IPS-20b (cell line): ENCODE results near the gene FGF7.

Source experiments
- H3K27ac ChIP-seq: one replicate; pipeline ENCODE4 v1.5.1; 2013; ENCODE audit warnings: low read length
- H3K27me3 ChIP-seq: 2 replicates; pipeline ENCODE4 v1.6.1; 2013; ENCODE audit warnings: mild to moderate bottlenecking, low read length, inconsistent platforms; ENCODE audit not compliant: insufficient read depth
- H3K36me3 ChIP-seq: 2 replicates; pipeline ENCODE4 v1.6.1; 2013; ENCODE audit warnings: low read depth, mild to moderate bottlenecking, inconsistent platforms, low read length, moderate library complexity; ENCODE audit not compliant: insufficient read depth
- H3K4me1 ChIP-seq: 2 replicates; pipeline ENCODE4 v1.6.1; 2013; ENCODE audit warnings: mild to moderate bottlenecking, control low read depth, inconsistent platforms, low read length, moderate library complexity; ENCODE audit not compliant: insufficient read depth
- H3K4me3 ChIP-seq: 2 replicates; pipeline ENCODE4 v1.5.1; 2013; ENCODE audit warnings: mild to moderate bottlenecking, low read length, inconsistent platforms
- H3K9ac ChIP-seq: 2 replicates; pipeline ENCODE4 v1.6.1; 2013; ENCODE audit warnings: low read depth, mild to moderate bottlenecking, inconsistent platforms, low read length, moderate library complexity
- H3K9me3 ChIP-seq: 2 replicates; pipeline ENCODE4 v1.6.1; 2013; ENCODE audit warnings: mild to moderate bottlenecking, low read depth, low read length, inconsistent platforms; ENCODE audit not compliant: insufficient read depth

FGF7 gene

DNA sequence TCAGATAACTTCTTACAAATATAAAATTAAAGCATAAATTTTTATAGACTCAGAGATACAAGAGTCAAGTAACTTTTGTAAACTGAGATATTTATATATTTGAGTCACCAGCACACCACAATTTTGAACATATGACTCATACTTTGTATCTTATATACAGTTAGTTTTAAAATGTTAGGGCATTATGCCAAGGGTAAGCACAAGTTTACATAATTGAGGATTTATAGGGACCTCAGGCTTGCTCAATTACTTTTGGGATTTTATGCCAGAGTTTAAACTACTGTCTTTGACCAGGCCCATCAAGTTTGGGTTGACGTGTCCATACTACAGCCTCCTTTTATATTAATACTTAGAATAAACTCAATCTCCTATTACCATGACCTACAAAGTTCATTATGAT, 7.4 kb upstream of the FGF7 start:
- Histone ChIP-seq H3K36me3 (no peaks in the 10 kb centered on the region), H3K4me1 (no peaks in the 10 kb centered on the region), H3K27ac (no peak overlapping the region)

GRCh38 chr15:49418811-49419210, 4.2 kb upstream of the FGF7 start:
- H3K27me3 ChIP-seq = no peaks in the 10 kb centered on the region
- no peak overlapping the region for H3K9ac ChIP-seq
- no peaks in the 10 kb centered on the region for H3K9me3 ChIP-seq
- H3K36me3 ChIP-seq = no peaks in the 10 kb centered on the region
- no peak overlapping the region for H3K27ac ChIP-seq
- no peak overlapping the region for H3K4me3 ChIP-seq
- H3K4me1 ChIP-seq = 0 out of 2 replicates have a peak, but pooled peaks cover 8% of the 10 kb centered on the region

More for the DNA sequence above, 7.4 kb upstream of the FGF7 start:
- Histone ChIP-seq H3K9ac (no peak overlapping the region), H3K9me3 (no peaks in the 10 kb centered on the region), H3K27me3 (no peaks in the 10 kb centered on the region), H3K4me3 (no peak overlapping the region)

DNA sequence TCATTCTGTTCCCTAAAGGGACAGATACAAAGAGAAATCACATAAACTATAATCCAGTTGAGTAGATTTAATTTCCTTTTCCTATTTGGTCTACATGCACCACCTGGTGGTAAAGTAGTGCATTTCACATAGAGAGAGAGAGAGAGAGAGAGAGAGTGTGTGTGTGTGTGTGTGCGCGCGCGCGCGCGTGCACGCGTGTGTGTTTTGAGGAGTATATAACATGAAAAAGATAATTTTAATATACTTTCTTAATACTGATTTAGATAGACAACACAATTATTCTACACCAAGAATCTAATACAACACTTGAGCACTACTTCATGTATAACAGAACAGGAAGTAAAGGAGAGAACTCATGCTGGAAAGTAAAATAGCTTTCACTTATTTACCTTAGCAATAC, 1.1 kb upstream of the FGF7 start:
- Histone ChIP-seq H3K4me3 (no peak overlapping the region), H3K27ac (no peak overlapping the region), H3K4me1 (0 out of 2 replicates have a peak, but pooled peaks cover 8% of the 10 kb centered on the region), H3K9me3 (no peaks in the 10 kb centered on the region), H3K27me3 (no peaks in the 10 kb centered on the region), H3K36me3 (no peaks in the 10 kb centered on the region), H3K9ac (no peak overlapping the region)

GRCh38 chr15:49423901-49424550, 984 bp downstream of the FGF7 start:
- Histone ChIP-seq H3K4me1 (0 out of 2 replicates have a peak, but pooled peaks cover 8% of the 10 kb centered on the region), H3K27ac (no peak overlapping the region), H3K9ac (no peak overlapping the region), H3K4me3 (no peak overlapping the region), H3K27me3 (no peaks in the 10 kb centered on the region), H3K9me3 (no peaks in the 10 kb centered on the region), H3K36me3 (no peaks in the 10 kb centered on the region)

DNA sequence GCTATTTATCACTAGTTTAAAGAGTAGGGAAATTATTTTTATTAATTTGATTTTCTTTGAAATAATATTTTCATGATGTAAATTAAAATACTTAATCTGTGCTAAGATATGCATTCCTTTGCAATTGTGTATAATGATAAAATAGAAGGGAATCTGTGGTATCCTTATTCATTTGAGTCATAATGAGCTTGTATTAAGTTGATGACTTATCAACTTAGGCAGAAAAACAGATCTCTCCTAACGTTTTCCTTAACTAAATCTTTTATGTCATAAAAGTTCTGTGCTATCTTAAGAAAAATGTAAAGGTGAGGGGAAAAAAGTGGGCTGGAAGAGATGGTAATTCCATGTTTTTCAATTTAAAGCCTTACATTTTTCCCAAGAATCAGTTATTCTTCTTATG, 1.9 kb downstream of the FGF7 start:
- Histone ChIP-seq H3K27me3 (no peaks in the 10 kb centered on the region), H3K4me3 (no peak overlapping the region), H3K27ac (no peak overlapping the region), H3K9ac (no peak overlapping the region), H3K4me1 (0 out of 2 replicates have a peak, but pooled peaks cover 8% of the 10 kb centered on the region), H3K36me3 (no peaks in the 10 kb centered on the region), H3K9me3 (no peaks in the 10 kb centered on the region)

DNA sequence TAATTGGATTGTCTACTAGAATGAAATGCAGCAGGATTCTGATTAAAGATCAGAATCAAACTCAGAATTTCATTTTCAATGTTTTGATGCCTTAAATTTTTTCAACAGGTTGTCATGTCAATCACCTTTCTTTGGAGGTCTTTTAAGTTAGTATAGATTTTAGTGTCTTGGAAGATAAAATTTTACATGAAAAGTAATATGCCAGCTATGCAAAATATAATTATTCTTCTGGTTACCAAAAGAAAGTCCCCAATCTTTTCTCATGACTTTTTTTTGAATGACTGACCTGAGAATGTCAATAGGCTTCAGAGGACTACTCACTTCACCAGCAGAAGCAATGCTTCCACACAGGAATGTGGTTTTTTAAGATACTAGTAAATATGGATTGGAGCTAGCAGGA, 4.3 kb downstream of the FGF7 start:
- no peaks in the 10 kb centered on the region for H3K27me3 ChIP-seq
- 0 out of 2 replicates have a peak, but pooled peaks cover 8% of the 10 kb centered on the region for H3K4me1 ChIP-seq
- H3K27ac ChIP-seq = no peak overlapping the region
- H3K9ac ChIP-seq = no peak overlapping the region
- no peaks in the 10 kb centered on the region for H3K9me3 ChIP-seq
- H3K36me3 ChIP-seq = no peaks in the 10 kb centered on the region
- no peak overlapping the region for H3K4me3 ChIP-seq

DNA sequence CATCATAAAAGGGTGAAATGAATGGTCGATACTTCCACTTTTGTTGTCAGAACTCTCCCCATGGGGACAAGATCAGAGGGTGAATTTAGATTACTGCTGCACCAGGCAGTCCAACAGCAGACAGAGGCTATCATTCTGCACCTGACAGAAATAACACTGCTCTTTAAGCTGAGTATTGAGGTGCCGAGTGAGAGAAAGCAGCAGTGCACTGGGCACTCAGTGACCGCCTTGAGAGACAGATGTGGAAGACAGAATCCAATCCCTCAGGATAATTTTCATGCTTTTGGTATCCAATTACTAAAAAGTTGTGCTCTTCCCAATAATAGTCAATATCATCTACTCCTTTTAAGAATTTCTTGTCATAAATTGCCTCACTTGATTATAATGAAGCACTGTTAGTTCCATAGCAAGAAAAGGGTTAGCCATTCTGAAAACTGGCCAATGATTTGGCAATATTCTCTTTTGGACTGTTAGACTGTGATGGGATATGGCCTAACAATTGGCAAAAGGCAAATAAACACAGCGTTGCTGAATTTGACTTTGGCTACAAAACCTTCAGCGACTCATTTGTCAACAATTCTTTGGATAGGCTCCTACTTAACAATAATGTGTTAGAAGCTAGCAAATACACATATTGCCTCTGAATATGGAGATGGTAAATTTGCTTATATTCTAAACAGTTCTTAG, 5.5 kb downstream of the FGF7 start:
- Histone ChIP-seq H3K9me3 (no peaks in the 10 kb centered on the region), H3K4me3 (no peak overlapping the region), H3K27me3 (no peaks in the 10 kb centered on the region), H3K4me1 (no peaks in the 10 kb centered on the region), H3K36me3 (no peaks in the 10 kb centered on the region), H3K27ac (no peak overlapping the region), H3K9ac (no peak overlapping the region)

DNA sequence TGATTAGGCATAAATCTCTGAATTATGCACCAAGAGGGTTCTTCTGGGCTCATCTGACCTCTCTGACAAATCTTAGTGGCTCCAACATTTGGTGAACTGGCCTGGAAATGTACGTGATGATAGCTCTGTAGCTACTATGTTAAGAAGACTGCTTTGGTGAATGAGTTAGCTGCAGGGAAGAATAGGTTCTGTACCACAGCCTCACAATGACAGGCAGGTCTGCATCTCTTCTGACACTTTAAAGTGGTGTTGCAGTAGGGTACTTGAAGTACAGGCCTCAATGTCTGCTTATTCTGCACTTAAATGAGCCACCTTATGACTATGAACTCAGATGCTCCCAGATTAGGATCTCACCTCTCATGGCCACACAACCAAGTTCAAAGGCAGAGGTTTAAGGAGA, 7.0 kb downstream of the FGF7 start:
- H3K36me3 ChIP-seq = no peaks in the 10 kb centered on the region
- no peaks in the 10 kb centered on the region for H3K4me1 ChIP-seq
- H3K4me3 ChIP-seq = no peak overlapping the region
- H3K9me3 ChIP-seq = no peaks in the 10 kb centered on the region
- H3K27me3 ChIP-seq = no peaks in the 10 kb centered on the region
- no peak overlapping the region for H3K27ac ChIP-seq
- H3K9ac ChIP-seq = no peak overlapping the region

GRCh38 chr15:49435174-49435573, 12.1 kb downstream of the FGF7 start:
- Histone ChIP-seq H3K9ac (no peak overlapping the region), H3K9me3 (no peaks in the 10 kb centered on the region), H3K4me3 (no peak overlapping the region), H3K27me3 (no peaks in the 10 kb centered on the region), H3K4me1 (no peaks in the 10 kb centered on the region), H3K27ac (no peak overlapping the region), H3K36me3 (no peaks in the 10 kb centered on the region)

DNA sequence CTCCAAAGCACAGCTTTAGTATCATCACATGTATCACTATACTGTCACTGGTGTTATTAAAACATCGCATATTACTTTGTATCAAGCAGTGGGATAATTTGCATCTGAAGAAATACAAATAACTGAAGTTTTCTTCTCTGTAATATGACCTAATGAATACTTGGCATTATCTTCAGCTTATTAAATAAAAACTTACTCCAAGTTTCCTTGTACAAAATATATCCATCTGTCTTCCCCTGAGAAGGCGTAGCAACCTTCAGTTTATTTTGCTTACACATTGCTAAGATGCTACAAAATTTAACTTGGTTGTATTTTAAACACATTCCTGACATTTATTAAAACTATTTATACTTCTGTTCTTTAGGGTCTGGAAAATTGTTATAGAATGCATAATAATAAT, 13.7 kb downstream of the FGF7 start:
- H3K36me3 ChIP-seq = no peaks in the 10 kb centered on the region
- no peaks in the 10 kb centered on the region for H3K4me1 ChIP-seq
- H3K9ac ChIP-seq = no peak overlapping the region
- H3K27ac ChIP-seq = no peak overlapping the region
- H3K27me3 ChIP-seq = no peaks in the 10 kb centered on the region
- H3K9me3 ChIP-seq = no peaks in the 10 kb centered on the region
- H3K4me3 ChIP-seq = no peak overlapping the region

- no peak overlapping the region for H3K9ac ChIP-seq
- peaks cover 4% of the 10 kb centered on the region for H3K4me1 ChIP-seq
- no peaks in the 10 kb centered on the region for H3K27me3 ChIP-seq
- H3K9me3 ChIP-seq = no peaks in the 10 kb centered on the region
- H3K27ac ChIP-seq = no peak overlapping the region
- no peaks in the 10 kb centered on the region for H3K36me3 ChIP-seq
- no peak overlapping the region for H3K4me3 ChIP-seq
These were observed 16.1 kb downstream of the FGF7 start for GRCh38 chr15:49438962-49439631.
